ENCODE results near the gene ZFYVE28. TPM values are rescaled to one million over a fixed set of nuclear protein-coding genes. Genes with fewer than 3 reads are reported as not detected.

ZFYVE28 gene
- total RNA-seq, 3 donors from 2014 or later: 12.3 to 14.1 (median 13.9) TPM

DNA sequence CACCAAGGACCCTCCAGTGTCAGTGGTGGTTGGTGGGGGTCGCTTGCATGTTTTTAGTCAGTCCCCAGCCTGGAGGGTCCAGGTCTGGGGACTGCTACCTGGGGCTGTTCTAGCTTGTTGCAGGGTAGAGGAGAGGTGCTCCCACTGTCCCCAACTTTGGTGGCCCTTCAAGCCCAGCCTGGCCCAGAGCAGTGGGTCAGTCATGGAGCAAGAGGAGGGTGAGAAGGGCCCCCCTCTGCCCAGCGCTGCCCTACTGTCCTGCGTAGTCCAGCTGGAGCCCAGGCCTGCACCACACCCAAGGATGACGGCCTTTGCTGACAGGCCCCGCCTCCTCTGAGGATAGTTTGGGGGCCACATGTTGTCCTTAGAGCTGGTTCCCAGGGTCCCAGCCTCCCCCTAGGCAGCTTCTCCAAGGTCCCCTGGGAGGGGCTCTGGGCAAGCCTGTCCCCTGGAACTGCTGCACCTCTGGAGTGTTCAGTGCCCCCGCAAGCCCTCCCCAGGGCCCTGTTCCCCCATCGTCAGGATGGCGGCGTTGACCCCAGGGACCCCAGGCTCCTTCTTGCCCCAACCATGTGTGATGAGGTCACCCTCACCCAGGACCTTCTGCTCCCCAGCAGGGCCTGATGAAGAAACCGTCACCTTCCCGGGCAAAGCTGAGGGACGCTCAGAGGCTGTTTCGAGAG, 7.1 kb upstream of the ZFYVE28 start:
- DNase-seq (ENCODE audit: low spot score in 2 of 2): no peak
- Histone ChIP-seq H3K4me3 (no peak overlapping the region), H3K9me3 (peaks cover 2 to 6% of the 10 kb centered on the region in 2 donors), H3K4me1 (no peaks in the 10 kb centered on the region), H3K36me3 (no peaks in the 10 kb centered on the region), H3K27me3 (peaks cover 0 to 22% of the 10 kb centered on the region in 2 donors), H3K27ac (no peak overlapping the region)
- TF ChIP-seq POLR2AphosphoS5 (IDR thresholded peaks at IDR 0.05): no peak
- TF ChIP-seq POLR2A (IDR thresholded peaks at IDR 0.05): no peak
- TF ChIP-seq CTCF (IDR thresholded peaks at IDR 0.05): no peak
- intact Hi-C loops (cut with DNase I; ENCODE audit: low total_unique reads): no loop called here

DNA sequence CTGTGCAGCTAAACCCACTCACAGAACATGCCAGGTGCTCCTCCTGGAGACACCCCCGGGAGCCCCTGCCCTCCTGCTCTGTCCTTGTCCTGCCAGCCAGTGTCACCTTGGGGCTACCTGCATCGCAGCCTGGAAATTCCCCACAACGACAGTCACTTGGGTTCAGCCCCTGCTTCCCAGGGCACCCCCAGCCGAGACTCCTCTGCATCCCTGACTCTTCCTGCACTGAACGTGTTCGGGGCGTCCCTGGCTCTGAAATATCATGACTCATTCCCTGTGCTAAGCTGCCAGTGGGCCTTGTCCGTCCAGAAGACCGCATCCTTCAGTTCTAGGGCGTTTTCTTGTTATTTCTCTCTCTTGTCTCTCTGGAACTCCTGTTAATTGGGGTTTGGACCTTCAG, 6.1 kb upstream of the ZFYVE28 start:
- no peak for DNase-seq (ENCODE audit: low spot score in 2 of 2)
- intact Hi-C loops (cut with DNase I; ENCODE audit: low total_unique reads): no loop called here
- peaks cover 0 to 2% of the 10 kb centered on the region in 2 donors for H3K9me3 ChIP-seq
- no peaks in the 10 kb centered on the region for H3K4me1 ChIP-seq
- H3K36me3 ChIP-seq: no peaks in the 10 kb centered on the region
- TF ChIP-seq CTCF (IDR thresholded peaks at IDR 0.05) (no peak), POLR2A (IDR thresholded peaks at IDR 0.05) (no peak), POLR2AphosphoS5 (IDR thresholded peaks at IDR 0.05) (no peak)
- no peak overlapping the region for H3K4me3 ChIP-seq
- peaks cover 0 to 32% of the 10 kb centered on the region in 2 donors for H3K27me3 ChIP-seq
- no peak overlapping the region for H3K27ac ChIP-seq

DNA sequence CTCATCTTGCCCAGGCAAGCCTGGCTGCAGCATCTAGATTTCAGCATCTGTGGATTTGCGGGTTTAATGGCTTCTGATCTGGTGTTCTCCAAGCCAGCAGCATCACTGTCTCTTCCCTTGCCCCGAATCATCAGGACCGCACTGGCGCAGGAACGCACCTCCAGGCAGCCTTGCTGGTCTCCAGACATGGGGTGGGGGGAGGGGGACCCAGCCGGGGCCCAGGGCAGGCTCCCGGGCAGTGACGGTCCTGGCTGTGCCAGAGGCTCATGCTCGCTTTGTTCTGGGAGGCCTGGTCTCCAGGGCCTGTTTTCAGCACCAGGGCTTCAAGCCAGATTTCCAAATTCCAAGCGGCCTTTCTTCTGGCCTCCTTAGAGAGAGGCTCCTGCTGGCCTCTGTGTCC, 5.2 kb upstream of the ZFYVE28 start:
- no peak overlapping the region for H3K4me3 ChIP-seq
- H3K27me3 ChIP-seq: peaks cover 0 to 34% of the 10 kb centered on the region in 2 donors
- H3K4me1 ChIP-seq: no peaks in the 10 kb centered on the region
- no peak for TF ChIP-seq POLR2A (IDR thresholded peaks at IDR 0.05)
- TF ChIP-seq CTCF (IDR thresholded peaks at IDR 0.05): no peak
- TF ChIP-seq POLR2AphosphoS5 (IDR thresholded peaks at IDR 0.05): no peak
- intact Hi-C loops (cut with DNase I; ENCODE audit: low total_unique reads): no loop called here
- H3K9me3 ChIP-seq: no peaks in the 10 kb centered on the region
- DNase-seq (ENCODE audit: low spot score in 2 of 2): no peak
- no peak overlapping the region for H3K27ac ChIP-seq
- H3K36me3 ChIP-seq: no peaks in the 10 kb centered on the region

- DNase-seq (ENCODE audit: low spot score in 2 of 2): no peak
- no peak overlapping the region for H3K27ac ChIP-seq
- H3K4me1 ChIP-seq: no peaks in the 10 kb centered on the region
- TF ChIP-seq POLR2A (IDR thresholded peaks at IDR 0.05): no peak
- no peak for TF ChIP-seq POLR2AphosphoS5 (IDR thresholded peaks at IDR 0.05)
- TF ChIP-seq CTCF (IDR thresholded peaks at IDR 0.05): no peak
- no peaks in the 10 kb centered on the region for H3K9me3 ChIP-seq
- peaks cover 0 to 34% of the 10 kb centered on the region in 2 donors for H3K27me3 ChIP-seq
- H3K4me3 ChIP-seq: no peak overlapping the region
- intact Hi-C loops (cut with DNase I; ENCODE audit: low total_unique reads): no loop called here
- no peaks in the 10 kb centered on the region for H3K36me3 ChIP-seq
Measured at GRCh38 chr4:2423066-2423465, 4.6 kb upstream of the ZFYVE28 start.

DNA sequence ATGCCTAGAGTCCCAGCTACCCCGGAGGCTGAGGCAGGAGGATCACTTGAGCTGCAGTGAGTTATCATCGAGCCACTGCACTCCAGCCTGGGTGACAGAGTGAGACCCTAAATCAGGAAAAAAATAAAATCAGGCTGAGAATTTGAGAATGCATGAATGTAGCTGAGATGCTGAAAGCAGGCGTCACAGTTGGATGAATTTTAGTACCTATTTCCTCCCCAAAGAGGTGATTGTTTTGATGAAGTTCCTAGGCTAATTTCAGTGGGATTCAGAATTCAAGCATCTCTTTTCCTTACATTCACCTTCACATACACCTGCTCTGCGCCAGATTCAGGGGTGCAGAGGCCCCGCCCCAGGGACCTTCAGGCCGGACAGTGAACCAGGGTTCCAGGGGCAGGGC, 3.5 kb upstream of the ZFYVE28 start:
- Histone ChIP-seq H3K27me3 (peaks cover 0 to 43% of the 10 kb centered on the region in 2 donors), H3K4me1 (no peaks in the 10 kb centered on the region), H3K36me3 (no peaks in the 10 kb centered on the region), H3K4me3 (no peak overlapping the region), H3K27ac (no peak overlapping the region), H3K9me3 (no peaks in the 10 kb centered on the region)
- no peak for DNase-seq (ENCODE audit: low spot score in 2 of 2)
- intact Hi-C loops (cut with DNase I; ENCODE audit: low total_unique reads): no loop called here
- TF ChIP-seq CTCF (IDR thresholded peaks at IDR 0.05): no peak
- no peak for TF ChIP-seq POLR2A (IDR thresholded peaks at IDR 0.05)
- no peak for TF ChIP-seq POLR2AphosphoS5 (IDR thresholded peaks at IDR 0.05)
